Neuronal stem cell (in vitro differentiated cells): ENCODE data around the gene CRACR2B.

Experiments used
- DNase-seq: peaks from one replicate; pipeline ENCODE4 v3.0.0-alpha.2; 2013; ENCODE audit warnings: low spot score
- H2AFZ ChIP-seq: one replicate; pipeline ENCODE4 v1.6.1; 2013; ENCODE audit warnings: mild to moderate bottlenecking, low read length, inconsistent platforms
- H2AK5ac ChIP-seq: 2 replicates; pipeline ENCODE4 v1.6.1; 2013; ENCODE audit warnings: low read depth, mild to moderate bottlenecking, inconsistent platforms, low read length, moderate library complexity, mixed read lengths
- H2BK120ac ChIP-seq: 2 replicates; pipeline ENCODE4 v1.6.1; 2013; ENCODE audit warnings: low read depth, mild to moderate bottlenecking, inconsistent platforms, low read length, moderate library complexity, mixed read lengths
- H2BK12ac ChIP-seq: one replicate; pipeline ENCODE4 v1.6.1; 2013; ENCODE audit warnings: low read length, inconsistent platforms
- H2BK15ac ChIP-seq: 2 replicates; pipeline ENCODE4 v1.6.1; 2013; ENCODE audit warnings: mild to moderate bottlenecking, low read length, inconsistent platforms, mixed read lengths
- H2BK5ac ChIP-seq: one replicate; pipeline ENCODE4 v1.6.1; 2013; ENCODE audit warnings: inconsistent platforms, mild to moderate bottlenecking, low read length, moderate library complexity
- H3K14ac ChIP-seq: one replicate; pipeline ENCODE4 v1.6.1; 2013; ENCODE audit warnings: low read length, inconsistent platforms
- H3K18ac ChIP-seq: 2 replicates; pipeline ENCODE4 v1.6.1; 2013; ENCODE audit warnings: low read length, inconsistent platforms
- H3K23ac ChIP-seq: 2 replicates; pipeline ENCODE4 v1.6.1; 2013; ENCODE audit warnings: low read depth, mild to moderate bottlenecking, mixed read lengths, low read length, inconsistent platforms; ENCODE audit not compliant: poor library complexity
- H3K27ac ChIP-seq: replicated peaks from 3 replicates; pipeline ENCODE4 v1.5.1; 2013; ENCODE audit warnings: low read length, inconsistent platforms
- H3K27me3 ChIP-seq, 3 experiments: 2 replicates each; pipeline ENCODE4 v1.6.1; 2013; ENCODE audit warnings: low read length in 3 of 3, mild to moderate bottlenecking in 2 of 3, inconsistent platforms in 1 of 3, low read depth in 1 of 3, mixed read lengths in 1 of 3, moderate library complexity in 1 of 3; ENCODE audit not compliant: control insufficient read depth in 3 of 3, insufficient read depth in 3 of 3
- H3K36me3 ChIP-seq, 2 donors: replicated peaks in 1 of 2; 2 replicates each; pipeline ENCODE4 v1.6.1; 2013; ENCODE audit warnings: low read length in 2 of 2; ENCODE audit not compliant: control insufficient read depth in 2 of 2, insufficient read depth in 2 of 2
- H3K4ac ChIP-seq: 2 replicates; pipeline ENCODE4 v1.6.1; 2013; ENCODE audit warnings: inconsistent platforms, mild to moderate bottlenecking, low read length, moderate library complexity
- H3K4me1 ChIP-seq, 2 donors: 1 replicate in 1 of 2; 2 replicates in 1 of 2; pipeline ENCODE4 v1.6.1; 2013; ENCODE audit warnings: low read length in 2 of 2, low read depth in 1 of 2; ENCODE audit not compliant: control insufficient read depth in 2 of 2, insufficient read depth in 1 of 2
- H3K4me2 ChIP-seq: one replicate; pipeline ENCODE4 v1.6.1; 2013; ENCODE audit warnings: mild to moderate bottlenecking, low read length, inconsistent platforms; ENCODE audit not compliant: insufficient read depth, poor library complexity, severe bottlenecking
- H3K4me3 ChIP-seq, 2 donors: 2 replicates each; pipeline ENCODE4 v1.5.1; 2013; ENCODE audit warnings: low read length in 2 of 2, mild to moderate bottlenecking in 2 of 2, inconsistent platforms in 1 of 2, moderate library complexity in 1 of 2
- H3K79me1 ChIP-seq: one replicate; pipeline ENCODE4 v1.6.1; 2013; ENCODE audit warnings: low read depth, mild to moderate bottlenecking, inconsistent platforms, low read length, moderate library complexity
- H3K9ac ChIP-seq: one replicate; pipeline ENCODE4 v1.6.1; 2013; ENCODE audit warnings: mild to moderate bottlenecking, low read depth, low read length, inconsistent platforms; ENCODE audit not compliant: poor library complexity
- H3K9me3 ChIP-seq, 2 donors: replicated peaks in 1 of 2; 2 replicates each; pipeline versions ENCODE3 to v1.6.1; 2013; ENCODE audit warnings: low read length in 2 of 2, mild to moderate bottlenecking in 2 of 2, inconsistent platforms in 1 of 2, low read depth in 1 of 2, mixed read lengths in 1 of 2, moderate library complexity in 1 of 2; ENCODE audit not compliant: control insufficient read depth in 2 of 2, insufficient read depth in 1 of 2
- H4K8ac ChIP-seq: one replicate; pipeline ENCODE4 v1.6.1; 2013; ENCODE audit warnings: low read depth, mild to moderate bottlenecking, inconsistent platforms, low read length, moderate library complexity
- H4K91ac ChIP-seq: one replicate; pipeline ENCODE4 v1.6.1; 2013; ENCODE audit warnings: low read length, low read depth, mild to moderate bottlenecking, inconsistent platforms; ENCODE audit not compliant: poor library complexity
- WGBS, 2 donors: extraction: QIAGEN DNeasy Blood & Tissue Kit; methylation state at CpG; one replicate each; pipeline ENCODE4 v1.1.7; 2013; ENCODE audit warnings: missing lambda C conversion rate in 2 of 2, mixed read lengths in 1 of 2; ENCODE audit not compliant: insufficient read length in 2 of 2, insufficient replicate concordance in 1 of 2; ENCODE audit errors: extremely low coverage in 2 of 2; 5-methylcytosine and 5-hydroxymethylcytosine counted together

CRACR2B gene

GRCh38 chr11:782264-783174 lies 45.2 kb upstream of the CRACR2B start:
- H3K4ac ChIP-seq = no peak overlapping the region
- no peaks in the 10 kb centered on the region for H3K27me3 ChIP-seq
- H2BK120ac ChIP-seq = no peak overlapping the region
- peaks cover 7 to 13% of the 10 kb centered on the region in 2 donors for H3K4me1 ChIP-seq
- no peak overlapping the region for H2BK5ac ChIP-seq
- H4K8ac ChIP-seq = no peak overlapping the region
- no peak for DNase-seq
- peak overlapping the region; percentile 77 for H3K9ac ChIP-seq
- H3K79me1 ChIP-seq = peaks cover 10% of the 10 kb centered on the region
- H3K23ac ChIP-seq = peak overlapping the region; percentile 80
- no CpG with 5 or more reads among the region's 36 CpGs for WGBS, 2 donors
- no peak overlapping the region for H2BK15ac ChIP-seq
- peak overlapping the region; percentile 10 for H2BK12ac ChIP-seq
- peak overlapping the region; percentile 11 for H3K18ac ChIP-seq
- H3K36me3 ChIP-seq = peaks cover 7 to 18% of the 10 kb centered on the region in 2 donors
- H3K27ac ChIP-seq = no peak overlapping the region
- H3K9me3 ChIP-seq = no peaks in the 10 kb centered on the region
- no peak overlapping the region for H4K91ac ChIP-seq
- H2AK5ac ChIP-seq = peak overlapping the region; percentile 81
- no peak overlapping the region for H2AFZ ChIP-seq
- no peak overlapping the region for H3K4me2 ChIP-seq
- no peak overlapping the region for H3K4me3 ChIP-seq
- peak overlapping the region; percentile 82 for H3K14ac ChIP-seq

DNA sequence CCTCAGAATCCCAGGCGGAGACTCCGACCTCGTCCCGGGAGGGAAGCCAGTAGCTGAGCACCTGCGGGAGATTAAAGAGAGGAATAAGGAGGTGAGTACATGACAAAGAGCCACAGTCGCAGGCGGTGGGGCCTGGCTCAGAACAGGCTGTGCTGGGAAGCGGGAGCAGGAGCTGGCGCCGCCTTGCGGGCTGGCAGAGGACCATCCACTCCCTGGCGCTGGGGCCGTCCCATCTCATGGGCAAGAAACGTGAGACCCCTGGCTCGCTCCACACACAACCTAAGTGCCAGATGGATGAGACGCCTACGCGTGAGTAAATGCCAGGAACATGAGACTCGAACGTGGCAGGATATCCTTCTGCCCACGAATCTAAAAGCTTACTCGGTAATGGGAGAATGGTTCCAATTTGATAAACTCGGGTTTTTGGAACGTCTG lies 44.1 kb upstream of the CRACR2B start:
- Histone ChIP-seq H2BK120ac (no peak overlapping the region), H3K36me3 (peaks cover 7 to 15% of the 10 kb centered on the region in 2 donors), H3K23ac (no peak overlapping the region), H3K4me1 (peaks cover 4 to 13% of the 10 kb centered on the region in 2 donors), H3K14ac (no peak overlapping the region), H3K27me3 (no peaks in the 10 kb centered on the region), H3K4me2 (no peak overlapping the region), H3K79me1 (peaks cover 6% of the 10 kb centered on the region), H3K9me3 (no peaks in the 10 kb centered on the region), H3K9ac (no peak overlapping the region), H3K4me3 (no peak overlapping the region), H3K4ac (no peak overlapping the region), H3K27ac (no peak overlapping the region), H2BK15ac (no peak overlapping the region), H4K91ac (no peak overlapping the region), H2AK5ac (no peak overlapping the region), H2BK5ac (no peak overlapping the region), H4K8ac (no peak overlapping the region), H3K18ac (no peak overlapping the region), H2BK12ac (no peak overlapping the region), H2AFZ (peak overlapping the region; percentile 80)
- no CpG with 5 or more reads among the region's 24 CpGs for WGBS, 2 donors
- peak; percentile 70 for DNase-seq

DNA sequence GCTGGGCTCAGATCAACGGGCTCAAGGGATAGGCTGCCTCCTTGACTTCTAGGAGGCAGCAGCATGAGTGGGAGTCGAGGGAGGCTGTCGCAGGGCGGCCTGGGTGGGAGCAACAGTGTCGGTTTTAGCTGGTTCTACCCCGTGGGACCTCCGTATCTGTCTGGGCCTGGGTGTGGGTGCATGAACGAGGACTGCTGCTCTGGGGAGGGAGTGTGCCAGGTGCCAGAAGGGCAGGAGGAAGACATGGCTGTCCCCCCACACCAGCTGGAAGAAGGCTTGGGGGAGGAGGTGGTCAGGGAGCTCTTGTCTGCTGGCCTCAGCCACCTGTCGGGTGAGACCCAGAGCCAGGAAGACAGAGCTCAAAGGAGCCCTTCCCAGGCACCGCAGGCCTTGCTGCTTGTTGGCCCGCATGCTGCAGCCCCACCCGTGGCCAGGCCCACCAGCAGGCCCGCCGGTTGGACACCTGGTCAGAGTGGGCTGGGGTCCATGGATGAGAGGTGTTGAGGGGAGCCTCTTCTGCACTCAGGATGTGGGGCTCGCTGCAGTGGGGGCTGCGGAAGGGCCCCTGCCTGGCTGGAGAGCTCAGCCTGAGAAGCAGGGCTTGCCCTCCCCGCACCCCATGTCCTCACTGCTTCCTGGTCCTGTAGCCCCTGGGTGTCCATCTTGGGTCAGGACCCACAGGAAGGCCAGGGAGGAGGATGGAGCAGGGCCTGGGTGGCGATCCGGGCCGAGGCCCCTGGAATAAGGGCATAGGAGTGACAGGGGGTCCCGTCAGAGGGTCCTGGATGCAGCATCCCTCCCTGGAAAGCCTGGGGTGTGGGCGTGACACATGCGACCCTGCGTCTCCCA lies 41.3 kb upstream of the CRACR2B start:
- H2BK15ac ChIP-seq = no peak overlapping the region
- H3K18ac ChIP-seq = no peak overlapping the region
- H2AK5ac ChIP-seq = peak overlapping the region; percentile 94
- no peak overlapping the region for H2BK12ac ChIP-seq
- no peak overlapping the region for H3K27ac ChIP-seq
- peak overlapping the region; percentile 47 for H3K14ac ChIP-seq
- no peaks in the 10 kb centered on the region for H3K9me3 ChIP-seq
- no peak for DNase-seq
- H3K27me3 ChIP-seq = no peaks in the 10 kb centered on the region
- no peak overlapping the region for H3K9ac ChIP-seq
- peaks cover 12 to 13% of the 10 kb centered on the region in 2 donors for H3K4me1 ChIP-seq
- H3K4me3 ChIP-seq = no peak overlapping the region
- peak overlapping the region; percentile 93 for H3K23ac ChIP-seq
- no CpG with 5 or more reads among the region's 24 CpGs for WGBS, 2 donors
- H2BK120ac ChIP-seq = peak overlapping the region; percentile 17
- peak overlapping the region; percentile 66 for H3K4ac ChIP-seq
- H2BK5ac ChIP-seq = peak overlapping the region; percentile 53
- no peak overlapping the region for H4K91ac ChIP-seq
- H4K8ac ChIP-seq = no peak overlapping the region
- no peak overlapping the region for H2AFZ ChIP-seq
- peaks cover 6% of the 10 kb centered on the region for H3K79me1 ChIP-seq
- peaks cover 0 to 6% of the 10 kb centered on the region in 2 donors for H3K36me3 ChIP-seq
- no peak overlapping the region for H3K4me2 ChIP-seq
